ENCODE results near the gene SAT1.
"Not testable (repeated sequence)": the region's sequence is repeated elsewhere in the genome, so short reads cannot be mapped to it uniquely, and the experiment has no call there.

SAT1 gene

GRCh38 chrX:23742697-23743622, 40.0 kb upstream of the SAT1 start, which contains the start of gene ACOT9:
Gene ACOT9 (minus strand): TSS chrX:23743276. CDS start chrX:23743144, 132 bp downstream.
- Histone ChIP-seq H3K79me2 (ENCODE audit: low read length) (peaks cover 47% of the 10 kb centered on the region), H3K4me3 (ENCODE audit: low read length) (peak within 1 kb of the TSS; percentile 96), H2AFZ (ENCODE audit: low read depth, low read length) (peak within 1 kb of the TSS; percentile 72; the same call in 1 of the 2 replicates), H4K20me1 (ENCODE audit: insufficient read depth, low read length) (peaks cover 7% of the 10 kb centered on the region; the same call in 1 of the 2 replicates), H3K27me3 (ENCODE audit: low read depth, low read length) (no peaks in the 10 kb centered on the region), H3K4me2 (ENCODE audit: low read length) (peak within 1 kb of the TSS; percentile 77), H3K4me1 (ENCODE audit: low read length) (peaks cover 15% of the 10 kb centered on the region), H3K9ac (ENCODE audit: low read length) (peak within 1 kb of the TSS; percentile 76), H3K9me3 (ENCODE audit: insufficient read depth, low read length) (no peaks in the 10 kb centered on the region), H3K27ac (ENCODE audit: low read length) (peak within 1 kb of the TSS; percentile 61), H3K36me3 (replicated peaks; ENCODE audit: low read depth, low read length) (no peaks in the 10 kb centered on the region)
- TF ChIP-seq EZH2phosphoT487 (IDR thresholded peaks at IDR 0.05; ENCODE audit: low read depth) (no peak), CTCF (IDR thresholded peaks at IDR 0.05; ENCODE audit: low read depth, low read length) (no peak)

DNA sequence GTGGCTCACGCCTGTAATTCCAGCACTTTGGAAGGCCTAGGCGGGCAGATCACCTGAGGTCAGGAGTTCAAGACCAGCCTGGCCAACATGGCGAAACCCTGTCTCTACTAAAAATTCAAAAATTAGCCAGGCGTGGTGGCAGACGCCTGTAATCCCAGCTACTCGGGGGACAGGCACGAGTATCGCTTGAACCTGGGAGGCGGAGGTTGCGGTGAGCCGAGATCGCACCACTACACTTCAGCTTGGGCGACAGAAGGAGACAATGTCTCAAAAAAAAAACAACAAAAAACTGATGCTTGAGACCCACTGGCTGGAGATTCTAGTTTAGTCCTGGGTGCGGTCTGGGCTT, 39.4 kb upstream of the SAT1 start:
- H3K4me3 ChIP-seq (ENCODE audit: low read length) = peak overlapping the region; percentile 96
- H4K20me1 ChIP-seq (ENCODE audit: insufficient read depth, low read length); H3K27me3 ChIP-seq (ENCODE audit: low read depth, low read length); H3K36me3 ChIP-seq (replicated peaks; ENCODE audit: low read depth, low read length); H3K9me3 ChIP-seq (ENCODE audit: insufficient read depth, low read length): not testable (repeated sequence)
- peak overlapping the region; percentile 76 for H3K9ac ChIP-seq (ENCODE audit: low read length)
- H3K79me2 ChIP-seq (ENCODE audit: low read length) = peaks cover 41% of the 10 kb centered on the region
- H3K27ac ChIP-seq (ENCODE audit: low read length) = peak overlapping the region; percentile 59
- peak overlapping the region; percentile 77 for H3K4me2 ChIP-seq (ENCODE audit: low read length)
- H3K4me1 ChIP-seq (ENCODE audit: low read length) = peaks cover 15% of the 10 kb centered on the region
- peak overlapping the region; percentile 72; the same call in 1 of the 2 replicates for H2AFZ ChIP-seq (ENCODE audit: low read depth, low read length)

DNA sequence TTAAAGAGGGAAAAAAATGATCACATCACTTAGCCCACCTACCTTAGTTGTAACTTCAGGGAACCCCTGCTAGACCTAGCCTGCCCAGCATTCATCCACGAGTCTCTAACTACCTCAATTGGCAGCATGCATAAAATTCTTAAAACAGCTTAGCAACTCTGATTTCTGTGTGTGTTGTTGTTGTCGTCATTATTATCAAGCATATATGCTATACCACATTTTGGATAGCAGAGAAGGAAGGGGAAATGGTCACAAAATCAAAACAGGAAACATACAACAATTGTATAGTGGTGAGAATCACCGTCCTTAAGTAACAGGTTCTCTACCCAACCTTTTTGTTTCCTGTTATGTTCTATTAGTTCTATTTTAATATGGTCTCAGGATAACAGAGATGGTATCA, 37.2 kb upstream of the SAT1 start:
- TF ChIP-seq EZH2phosphoT487 (IDR thresholded peaks at IDR 0.05; ENCODE audit: low read depth) = no peak
- TF ChIP-seq CTCF (IDR thresholded peaks at IDR 0.05; ENCODE audit: low read depth, low read length) = no peak
- Histone ChIP-seq H3K27ac (ENCODE audit: low read length) (no peak overlapping the region), H3K9me3 (ENCODE audit: insufficient read depth, low read length) (no peaks in the 10 kb centered on the region), H4K20me1 (ENCODE audit: insufficient read depth, low read length) (peaks cover 3% of the 10 kb centered on the region; the same call in 1 of the 2 replicates), H3K36me3 (replicated peaks; ENCODE audit: low read depth, low read length) (no peaks in the 10 kb centered on the region), H3K4me1 (ENCODE audit: low read length) (peaks cover 12% of the 10 kb centered on the region), H3K27me3 (ENCODE audit: low read depth, low read length) (no peaks in the 10 kb centered on the region), H2AFZ (ENCODE audit: low read depth, low read length) (no peak overlapping the region), H3K4me3 (ENCODE audit: low read length) (no peak overlapping the region), H3K4me2 (ENCODE audit: low read length) (no peak overlapping the region), H3K79me2 (ENCODE audit: low read length) (peaks cover 20% of the 10 kb centered on the region), H3K9ac (ENCODE audit: low read length) (no peak overlapping the region)

- H2AFZ ChIP-seq (ENCODE audit: low read depth, low read length) = no peak overlapping the region
- H3K27me3 ChIP-seq (ENCODE audit: low read depth, low read length) = no peaks in the 10 kb centered on the region
- no peak overlapping the region for H3K4me2 ChIP-seq (ENCODE audit: low read length)
- no peak overlapping the region for H3K4me3 ChIP-seq (ENCODE audit: low read length)
- H3K27ac ChIP-seq (ENCODE audit: low read length) = no peak overlapping the region
- H3K79me2 ChIP-seq (ENCODE audit: low read length) = no peaks in the 10 kb centered on the region
- no peaks in the 10 kb centered on the region for H3K9me3 ChIP-seq (ENCODE audit: insufficient read depth, low read length)
- no peaks in the 10 kb centered on the region for H3K36me3 ChIP-seq (replicated peaks; ENCODE audit: low read depth, low read length)
- TF ChIP-seq CTCF (IDR thresholded peaks at IDR 0.05; ENCODE audit: low read depth, low read length) (no peak), EZH2phosphoT487 (IDR thresholded peaks at IDR 0.05; ENCODE audit: low read depth) (no peak)
- no peak overlapping the region for H3K9ac ChIP-seq (ENCODE audit: low read length)
- peaks cover 1% of the 10 kb centered on the region for H3K4me1 ChIP-seq (ENCODE audit: low read length)
- H4K20me1 ChIP-seq (ENCODE audit: insufficient read depth, low read length) = no peaks in the 10 kb centered on the region
Observed at GRCh38 chrX:23749129-23749528, 33.8 kb upstream of the SAT1 start.

Measured in OCI-LY3 (cell line).